ENCODE data around the gene CDH23.

The CDH23 gene

DNA sequence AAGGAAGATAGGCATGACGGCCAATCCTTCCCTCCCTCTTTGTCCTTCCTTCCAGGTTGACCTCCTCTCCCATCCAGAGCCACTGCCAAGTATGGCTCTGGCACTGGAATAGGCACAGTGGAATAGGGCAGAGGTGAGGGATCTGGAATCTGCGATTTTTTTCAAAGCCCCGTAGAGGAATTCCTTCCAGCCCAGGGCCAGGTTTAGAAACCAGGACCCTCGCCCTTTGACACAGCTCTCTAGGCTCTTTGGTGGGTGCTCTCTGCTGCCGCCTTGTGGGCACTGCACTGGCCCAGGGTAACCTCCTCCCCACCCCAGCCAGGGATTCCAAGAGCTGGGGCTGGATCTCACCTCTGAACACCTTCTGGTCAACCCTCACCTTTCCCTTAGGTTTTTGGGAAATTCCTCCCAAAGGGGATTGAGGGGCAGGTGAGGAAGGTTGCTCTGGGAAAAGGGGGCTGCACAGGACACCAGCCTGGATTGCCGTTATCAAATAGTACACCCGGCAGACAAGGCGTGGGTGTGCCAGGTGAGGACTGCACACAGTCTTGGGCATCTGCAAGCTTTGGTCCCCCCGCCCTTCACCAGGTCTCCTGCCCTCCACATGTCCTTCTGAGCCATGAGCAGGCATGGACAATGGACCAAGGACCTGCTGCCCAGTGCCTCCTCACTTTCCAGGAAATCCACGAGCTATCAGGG lies 300.1 kb downstream of the CDH23 start:
- DNase-seq = peak; percentile 18

DNA sequence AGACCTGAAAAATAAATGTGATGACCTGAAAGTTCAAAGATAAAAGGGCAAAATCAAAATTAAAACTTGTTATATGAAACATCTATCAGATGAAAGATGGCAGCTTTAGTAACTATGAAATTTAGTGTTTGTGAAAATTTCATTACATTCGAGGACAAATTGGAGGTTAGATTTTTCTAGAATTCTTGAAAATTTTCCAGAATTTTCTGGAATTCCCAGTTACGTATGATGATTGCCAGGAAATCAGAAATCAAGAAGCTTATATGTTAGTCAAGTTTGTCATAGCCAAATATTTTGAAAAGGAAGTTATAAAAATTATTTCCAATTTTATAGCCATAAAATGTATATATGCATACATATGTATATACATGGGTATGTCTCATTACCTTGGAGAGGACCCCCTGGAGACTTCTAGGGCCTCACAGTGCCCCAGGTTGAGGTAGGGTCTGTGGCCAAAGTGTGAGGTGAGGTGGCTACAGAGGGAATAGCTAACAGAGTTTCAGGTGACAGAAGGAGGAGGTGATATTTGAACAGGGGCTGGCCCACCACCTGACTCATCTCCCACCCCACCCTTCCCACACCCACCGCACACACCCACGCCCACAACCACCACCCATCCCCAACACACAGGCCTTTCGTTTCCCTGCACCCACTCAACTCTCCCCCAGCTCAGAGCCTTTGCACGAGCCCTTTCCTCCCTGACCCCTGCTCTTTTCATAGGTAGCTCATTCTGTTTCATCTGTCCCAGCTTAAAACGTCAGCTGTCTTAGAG lies 301.4 kb downstream of the CDH23 start:
- no peak for DNase-seq

DNA sequence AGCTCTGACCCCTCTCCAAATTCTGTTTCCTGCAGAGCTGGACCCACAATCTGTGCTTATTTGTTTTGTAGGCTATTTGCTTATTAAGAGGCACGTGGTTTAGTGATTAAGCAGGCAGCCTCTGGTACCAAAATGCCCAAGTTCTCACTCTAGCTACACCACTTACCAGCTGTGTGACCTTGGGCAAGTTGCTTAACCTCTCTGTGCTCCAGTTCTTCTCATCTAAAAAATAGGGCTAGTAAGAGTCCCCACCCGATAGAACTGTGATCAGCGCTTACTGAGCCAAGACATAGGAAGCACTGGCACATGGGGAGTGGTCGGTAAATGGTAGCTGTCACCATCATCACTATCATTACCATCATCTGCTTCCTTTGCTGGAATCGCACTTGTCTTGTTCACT lies 302.0 kb downstream of the CDH23 start:
- DNase-seq = no peak

DNA sequence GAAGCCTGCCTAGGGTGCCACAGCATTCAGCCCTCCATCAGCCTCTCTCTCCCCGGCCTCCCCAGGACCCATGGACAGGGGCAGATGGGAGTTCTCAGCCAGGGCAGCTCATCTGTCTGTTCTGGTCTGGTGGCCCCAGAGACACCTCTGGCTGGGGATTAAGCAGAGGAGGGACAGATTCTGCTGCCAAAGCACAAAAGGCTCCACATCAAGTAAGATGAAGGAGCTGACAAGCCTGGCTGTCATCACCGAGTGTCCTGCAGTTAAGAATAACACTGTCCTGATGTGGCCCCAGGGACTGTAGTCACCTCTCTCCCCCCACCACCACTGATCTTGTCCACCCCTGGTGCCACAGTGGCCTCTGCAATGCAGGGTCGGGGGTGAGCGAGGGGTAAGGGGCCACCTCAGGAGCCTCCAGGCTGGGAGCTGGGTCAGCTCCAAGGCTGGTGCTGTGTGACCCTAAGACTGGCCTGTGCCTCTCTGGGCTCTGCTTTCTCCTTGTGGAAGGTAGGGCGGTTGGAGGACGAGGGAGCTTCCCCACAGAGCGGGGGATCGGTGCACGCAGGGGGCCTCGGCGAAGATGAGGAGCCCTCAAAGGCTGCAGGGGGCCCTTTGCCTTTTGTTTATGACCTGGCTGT lies 304.1 kb downstream of the CDH23 start:
- no peak for DNase-seq

DNA sequence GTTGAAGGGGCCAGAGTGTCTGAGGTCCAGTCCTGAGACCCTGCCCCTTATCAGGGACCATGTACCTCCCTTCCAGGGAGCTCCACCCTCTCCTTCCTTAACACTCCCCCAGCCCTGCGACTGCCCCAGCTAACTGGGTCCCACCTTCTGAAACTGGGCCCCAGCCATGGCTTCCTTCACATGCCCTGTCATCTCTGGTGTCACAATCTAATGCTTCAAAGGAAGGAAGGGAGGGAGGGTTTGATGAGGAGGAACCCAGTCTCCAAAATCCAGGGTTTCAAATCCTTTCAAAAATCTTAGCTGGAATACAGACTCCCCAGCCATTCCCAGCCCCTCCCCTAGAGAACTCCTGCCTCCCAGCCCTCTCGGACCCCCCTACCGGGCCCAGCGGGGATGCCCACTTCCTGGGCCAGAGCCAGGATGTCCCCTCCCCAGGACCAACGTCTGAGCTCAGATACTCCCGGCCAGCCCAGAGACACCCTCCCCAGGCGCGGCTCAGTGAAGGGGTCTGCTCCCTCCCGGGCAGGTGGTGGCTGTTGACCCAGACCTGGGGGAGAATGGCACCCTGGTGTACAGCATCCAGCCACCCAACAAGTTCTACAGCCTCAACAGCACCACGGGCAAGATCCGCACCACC lies 304.9 kb downstream of the CDH23 start:
- DNase-seq = no peak

DNA sequence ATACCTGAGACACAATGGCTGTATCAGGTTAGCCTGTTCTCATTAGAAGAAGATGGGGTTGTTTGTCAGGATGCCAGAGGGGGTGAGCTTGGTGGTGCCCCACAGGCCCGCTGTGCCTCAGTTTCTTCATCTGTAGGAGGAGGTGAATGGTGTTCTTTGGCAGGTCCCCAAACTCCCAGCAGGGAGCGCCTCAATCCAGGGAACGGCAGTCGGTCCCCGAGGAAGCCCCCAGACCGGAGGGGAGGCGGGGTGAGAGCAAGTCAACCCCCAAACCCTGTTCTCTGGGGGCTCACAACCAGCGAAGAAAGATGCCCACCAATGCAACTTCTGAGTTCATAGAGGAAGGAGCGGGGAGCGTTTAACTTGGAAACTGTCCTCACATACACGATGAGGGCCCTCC lies 306.9 kb downstream of the CDH23 start:
- DNase-seq = no peak

DNA sequence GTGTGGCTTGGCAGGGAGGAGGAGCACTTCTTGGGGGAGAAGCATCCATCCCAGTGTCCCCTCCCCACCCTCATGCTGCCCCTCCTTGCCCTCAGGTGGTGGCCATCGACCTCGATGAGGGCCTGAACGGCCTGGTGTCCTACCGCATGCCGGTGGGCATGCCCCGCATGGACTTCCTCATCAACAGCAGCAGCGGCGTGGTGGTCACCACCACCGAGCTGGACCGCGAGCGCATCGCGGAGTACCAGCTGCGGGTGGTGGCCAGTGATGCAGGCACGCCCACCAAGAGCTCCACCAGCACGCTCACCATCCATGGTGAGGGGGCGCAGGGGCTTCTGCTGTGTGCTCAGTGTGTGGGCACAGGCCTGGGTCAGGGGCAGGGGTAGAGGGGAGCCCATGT lies 308.1 kb downstream of the CDH23 start:
- no peak for DNase-seq

DNA sequence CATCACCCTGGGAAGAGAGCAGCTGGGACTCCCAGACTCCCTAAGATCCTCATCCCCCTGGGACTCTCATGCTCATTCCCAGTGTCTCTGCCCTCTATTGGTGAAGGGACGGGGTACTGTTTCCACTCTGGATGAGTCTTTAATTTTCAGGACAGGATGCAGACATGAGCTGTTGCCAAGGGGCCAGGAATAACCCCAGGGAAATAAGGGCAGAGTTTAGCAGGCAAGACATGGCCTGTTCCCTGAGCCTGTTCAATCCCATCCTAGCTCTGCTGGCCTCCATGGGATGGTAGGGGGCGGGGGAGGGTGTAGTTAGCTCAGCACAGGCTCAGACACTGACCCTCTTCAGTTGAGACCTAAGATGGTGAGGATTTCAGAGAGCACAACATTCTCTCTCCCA lies 308.9 kb downstream of the CDH23 start:
- no peak for DNase-seq

DNA sequence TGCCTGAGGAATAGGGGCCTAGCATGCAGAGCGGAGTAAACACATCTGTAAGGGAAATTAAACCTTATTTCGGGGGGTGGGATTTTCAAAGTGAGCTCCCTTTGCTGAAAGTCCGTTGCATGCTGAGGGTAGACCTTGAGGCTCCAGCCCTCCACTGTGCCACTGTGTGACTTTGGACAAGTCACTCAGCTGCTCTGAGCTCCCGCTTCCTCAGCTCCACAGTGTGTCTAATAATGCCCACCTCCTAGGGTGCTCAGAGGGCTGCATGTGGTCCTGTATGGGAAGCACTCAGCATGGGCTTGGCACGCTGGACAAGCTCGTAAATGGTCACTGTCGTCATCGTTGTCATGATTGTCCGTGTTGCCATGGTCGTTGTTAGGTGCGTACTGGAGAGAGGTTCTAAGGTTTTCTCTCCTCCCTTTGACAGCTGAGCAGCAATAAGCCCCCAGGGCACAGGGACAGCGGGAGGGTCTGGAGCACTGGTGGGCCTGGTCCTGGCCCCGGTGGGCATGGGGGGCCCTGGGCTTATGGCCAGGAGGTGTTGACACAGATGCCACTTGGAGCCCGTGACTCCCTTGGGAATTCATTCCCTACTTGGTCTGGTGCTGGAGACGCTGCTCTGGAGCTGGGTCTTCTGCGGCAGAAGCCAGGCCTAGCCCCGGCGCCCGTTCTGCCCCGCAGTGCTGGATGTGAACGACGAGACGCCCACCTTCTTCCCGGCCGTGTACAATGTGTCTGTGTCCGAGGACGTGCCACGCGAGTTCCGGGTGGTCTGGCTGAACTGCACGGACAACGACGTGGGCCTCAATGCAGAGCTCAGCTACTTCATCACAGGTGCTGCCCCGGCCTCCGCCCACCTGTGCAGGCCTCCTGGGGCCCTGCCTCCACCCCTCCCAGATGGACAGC lies 309.7 kb downstream of the CDH23 start:
- no peak for DNase-seq

DNA sequence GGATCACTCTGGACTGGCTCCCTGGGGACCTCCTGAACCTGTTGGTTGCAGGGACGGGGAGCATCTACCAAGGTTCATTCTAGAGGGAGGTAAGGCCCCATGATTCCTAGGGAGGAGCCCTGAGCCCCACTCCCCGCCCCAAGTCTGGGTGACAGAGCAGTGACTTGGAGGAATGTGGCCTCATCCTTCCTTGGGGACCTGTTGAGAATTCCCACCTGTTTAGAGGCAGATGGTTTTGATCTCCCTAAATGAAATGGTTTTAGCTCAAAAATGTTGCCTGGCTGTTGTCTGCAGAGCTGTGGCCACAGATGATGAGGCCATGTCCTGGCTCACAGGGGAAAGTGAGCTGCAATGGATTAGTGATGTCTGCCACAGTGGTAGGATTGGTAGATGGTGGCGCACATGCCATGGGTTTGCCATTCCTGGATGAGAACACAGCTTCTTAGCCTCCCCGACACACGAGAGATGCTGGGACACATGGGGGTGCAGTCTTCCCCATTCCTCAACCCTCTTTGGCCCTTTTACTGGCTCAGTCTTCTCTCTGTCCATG lies 310.6 kb downstream of the CDH23 start:
- DNase-seq = no peak

DNA sequence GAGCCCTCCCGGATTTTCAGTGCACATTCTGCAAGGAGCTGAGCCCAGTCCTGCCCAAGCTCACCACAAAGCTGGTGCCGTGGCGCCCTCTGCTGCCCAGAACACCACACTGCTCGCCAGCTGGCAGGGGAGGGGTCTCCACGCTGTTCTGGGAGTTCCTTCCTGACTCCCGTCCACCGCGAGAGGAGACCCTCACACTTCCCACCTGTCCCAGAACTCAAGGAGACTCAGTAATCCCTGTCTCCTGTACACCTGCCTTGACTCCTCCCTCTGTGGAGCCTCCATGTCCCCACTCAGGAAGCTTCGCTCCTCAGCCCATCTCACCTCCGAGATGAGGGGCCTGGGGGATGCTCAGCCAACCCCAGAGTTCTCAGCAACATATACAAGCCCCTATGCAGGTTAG lies 311.6 kb downstream of the CDH23 start:
- peak; percentile 10 for DNase-seq

DNA sequence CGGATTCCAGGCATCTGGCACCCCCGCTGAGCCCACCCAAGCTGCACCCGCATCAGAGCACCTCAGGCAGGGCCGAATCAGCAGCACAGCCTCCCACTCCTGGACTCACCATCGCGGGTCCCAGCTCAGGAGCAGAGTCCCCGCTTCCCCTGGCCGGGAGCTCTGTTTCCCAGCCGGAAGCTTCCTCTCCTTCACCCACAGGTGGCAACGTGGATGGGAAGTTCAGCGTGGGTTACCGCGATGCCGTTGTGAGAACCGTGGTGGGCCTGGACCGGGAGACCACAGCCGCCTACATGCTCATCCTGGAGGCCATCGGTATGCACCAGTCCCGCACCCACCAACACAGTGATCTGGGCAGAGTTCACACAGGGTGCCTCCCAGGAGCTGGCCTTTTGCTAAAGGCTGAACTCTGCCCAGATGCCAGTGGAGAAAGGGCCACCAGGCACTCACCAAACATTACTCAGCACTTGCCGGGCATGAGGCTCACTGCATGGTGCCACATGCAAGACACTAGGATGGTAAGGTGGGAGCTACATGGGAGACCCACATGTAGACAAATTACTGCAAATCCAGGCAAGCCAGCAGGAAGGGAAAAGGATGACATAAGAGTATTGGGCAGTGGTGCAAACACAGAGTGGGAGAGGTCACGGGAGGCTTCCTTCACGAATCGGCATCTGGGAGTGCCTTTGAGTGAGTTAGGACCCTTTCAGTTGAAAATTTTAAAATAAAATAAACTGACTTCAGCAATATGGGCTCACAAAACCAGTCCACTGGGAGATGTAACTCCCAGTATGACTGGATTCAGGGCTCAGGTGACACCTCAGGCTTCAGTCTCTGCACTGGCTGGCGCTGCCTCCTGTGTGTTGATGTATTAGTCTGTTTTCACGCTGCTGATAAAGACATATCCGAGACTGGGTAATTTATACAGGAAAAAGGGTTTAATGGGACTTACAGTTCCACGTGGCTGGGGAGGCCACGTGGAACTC lies 312.5 kb downstream of the CDH23 start:
- no peak for DNase-seq

DNA sequence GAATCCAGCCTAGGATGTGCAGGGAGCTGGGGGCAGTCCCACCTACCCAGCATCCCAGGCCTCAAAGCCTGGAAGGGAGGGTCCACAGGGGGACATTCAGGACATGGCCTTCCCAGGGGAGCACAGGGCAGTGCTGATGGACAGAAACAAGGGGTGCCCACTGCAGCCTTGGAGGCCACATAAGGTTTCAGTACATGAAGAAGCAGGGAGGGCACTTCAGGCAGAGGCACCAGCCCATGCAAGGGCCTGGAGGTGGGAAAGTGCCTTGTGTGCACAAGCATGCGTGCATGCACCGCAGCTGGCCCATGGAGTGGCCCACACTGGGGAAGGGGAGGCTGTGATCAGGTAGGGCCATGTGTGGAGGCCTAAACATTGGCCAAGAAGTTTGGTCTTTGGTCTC lies 313.8 kb downstream of the CDH23 start:
- no peak for DNase-seq

DNA sequence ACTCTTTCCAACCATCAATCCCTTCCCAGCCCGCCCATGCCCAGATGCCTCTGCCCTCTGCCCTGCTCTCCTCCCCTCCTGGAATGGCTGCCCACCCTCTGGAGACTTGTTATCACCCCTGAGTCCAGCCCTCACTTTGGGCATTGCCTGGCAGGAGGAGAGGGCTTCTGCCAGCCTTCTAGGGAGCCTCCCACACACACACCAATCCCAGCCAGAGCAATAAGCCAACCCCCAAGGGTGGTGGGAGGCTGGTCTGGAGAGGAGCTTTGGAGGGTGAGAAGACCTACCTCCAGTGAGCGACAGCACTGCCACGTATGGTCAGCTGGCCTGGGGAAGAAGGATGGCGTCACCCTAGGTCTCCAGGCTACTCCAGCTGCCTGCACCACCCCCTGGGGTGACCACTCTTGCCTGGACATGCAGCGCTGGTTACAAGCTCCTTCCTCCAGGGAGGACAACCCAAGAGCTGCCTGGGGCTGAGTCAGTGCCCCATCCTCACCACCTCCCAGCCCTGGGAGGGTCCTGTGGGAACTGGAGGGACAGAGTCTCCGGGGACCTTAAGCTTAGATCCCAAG lies 314.4 kb downstream of the CDH23 start:
- DNase-seq = no peak

DNA sequence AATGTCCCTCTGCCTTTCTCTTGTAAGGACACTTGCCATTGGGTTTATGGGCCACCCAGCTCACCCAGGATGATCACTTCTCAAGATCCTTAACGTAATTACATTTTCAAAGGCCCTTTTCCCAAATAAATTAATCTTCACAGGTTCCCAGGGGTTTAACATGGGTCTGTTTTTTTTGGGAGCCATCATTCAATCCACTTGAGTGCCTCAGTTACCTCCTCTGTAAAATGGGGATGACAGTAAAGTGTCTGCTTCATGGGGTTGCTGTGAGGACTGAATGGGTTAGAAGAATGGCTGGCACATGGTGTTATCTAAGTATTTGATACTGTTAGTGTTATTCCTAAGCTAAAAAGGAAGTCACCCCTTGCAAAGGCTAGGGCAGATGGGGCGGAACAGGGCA lies 315.4 kb downstream of the CDH23 start:
- no peak for DNase-seq

DNA sequence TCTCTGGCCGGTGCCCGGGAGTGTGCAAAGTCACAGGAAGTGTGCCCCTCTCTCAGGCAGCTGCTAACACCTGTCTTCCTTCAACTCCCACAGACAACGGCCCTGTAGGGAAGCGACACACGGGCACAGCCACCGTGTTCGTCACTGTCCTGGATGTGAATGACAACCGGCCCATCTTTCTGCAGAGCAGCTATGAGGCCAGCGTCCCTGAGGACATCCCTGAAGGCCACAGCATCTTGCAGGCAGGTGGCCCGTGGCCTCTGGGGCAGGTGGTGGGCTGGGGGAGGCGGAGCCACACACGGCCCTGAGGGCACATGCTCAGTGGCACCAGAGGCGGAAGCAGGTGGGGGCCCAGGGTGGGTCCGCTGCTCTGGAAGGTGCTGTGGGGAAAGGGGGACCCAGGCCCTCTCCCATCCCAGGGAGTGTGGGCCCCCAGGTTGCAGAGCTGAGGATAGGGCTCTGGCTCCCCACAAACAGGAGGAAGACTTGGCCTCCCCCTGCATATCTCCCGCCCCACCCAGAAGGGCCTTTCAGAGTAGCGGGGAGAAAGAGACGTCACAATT lies 315.9 kb downstream of the CDH23 start:
- no peak for DNase-seq

DNA sequence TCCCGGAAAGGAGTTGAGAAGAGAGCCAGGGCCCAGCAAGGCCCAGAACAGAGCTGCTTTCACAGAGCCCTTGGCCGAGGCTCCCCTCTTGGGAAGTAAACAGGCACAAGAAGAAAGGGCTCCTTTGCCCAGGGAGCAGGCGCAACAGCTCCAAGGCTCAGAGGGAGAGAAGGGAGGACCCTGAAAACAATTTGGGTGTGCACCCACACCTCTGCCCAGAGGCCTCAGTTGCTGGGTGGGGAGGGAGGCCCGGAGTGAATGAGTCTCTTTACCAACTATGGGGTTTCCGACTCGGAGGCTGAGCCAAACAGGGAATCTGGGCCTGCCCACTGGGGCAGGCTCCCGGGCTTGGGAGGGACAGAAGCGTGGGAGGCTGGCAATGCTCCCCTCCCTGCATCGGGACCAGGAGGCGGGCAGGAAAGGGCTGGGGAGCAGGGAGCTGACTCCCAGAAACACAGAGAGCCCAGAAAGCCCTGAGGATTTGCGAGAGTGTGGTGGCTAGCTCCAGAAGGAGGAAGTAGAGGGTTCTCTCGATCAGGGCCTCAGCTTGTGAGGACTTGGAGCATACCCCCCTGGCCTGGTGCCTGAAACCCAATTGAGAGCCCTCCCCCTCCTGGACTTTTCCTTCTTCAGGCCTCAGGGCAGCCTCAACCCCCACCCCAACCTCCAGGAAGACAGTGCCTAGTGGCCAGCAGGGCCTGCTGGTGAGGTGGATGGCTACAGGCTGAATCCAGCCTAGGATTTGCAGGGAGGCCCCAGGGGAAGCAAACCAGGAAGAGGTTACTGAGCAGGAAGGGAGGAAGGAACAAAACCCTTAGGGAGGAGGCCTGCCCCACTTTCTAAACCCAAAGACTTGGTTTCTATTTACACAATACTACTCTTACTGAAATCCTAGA lies 316.7 kb downstream of the CDH23 start:
- no peak for DNase-seq

DNA sequence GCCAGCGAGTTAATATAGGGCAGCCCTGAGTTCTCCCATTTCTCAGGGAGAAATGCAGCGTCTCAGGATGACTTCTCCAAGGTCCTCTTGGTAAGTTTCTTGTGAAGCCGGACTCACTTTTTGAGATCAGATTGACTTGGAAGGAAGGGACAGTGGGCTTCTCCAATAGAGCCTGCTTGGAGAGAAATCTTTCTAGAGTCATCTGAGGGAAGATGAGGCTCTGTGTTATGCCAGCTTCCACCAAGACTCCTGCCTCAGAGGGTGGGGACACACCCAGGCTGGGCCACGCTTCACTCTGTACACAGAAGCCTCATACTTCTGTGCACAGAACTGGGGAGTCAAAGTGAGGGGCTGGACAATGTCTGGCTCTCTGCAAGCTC lies 317.3 kb downstream of the CDH23 start:
- DNase-seq = no peak

DNA sequence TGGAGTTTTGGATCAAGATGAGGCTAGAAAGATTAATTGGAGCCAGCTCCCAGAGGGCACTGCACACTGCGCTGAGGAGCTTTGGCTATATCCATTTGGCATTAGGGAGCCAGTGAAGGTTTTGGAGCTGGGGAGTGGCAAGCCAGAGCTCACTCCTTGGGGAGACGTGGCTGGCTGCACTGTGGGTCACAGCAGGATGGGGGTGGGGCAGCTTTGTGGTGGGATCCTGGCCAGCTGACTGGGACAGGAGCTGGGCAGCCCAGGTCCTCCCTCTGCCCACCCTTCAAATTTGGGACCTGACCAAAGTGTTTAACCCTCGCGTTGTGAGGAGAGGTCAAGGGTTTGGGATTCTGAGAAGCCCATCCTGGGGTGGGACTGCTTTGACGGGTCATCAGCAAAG lies 317.9 kb downstream of the CDH23 start:
- DNase-seq = no peak
